Inflammatory macrophage treated with lipopolysaccharide for 4 hours (primary cell): ENCODE results near the gene SP9.
"Not testable (repeated sequence)": the region's sequence is repeated elsewhere in the genome, so short reads cannot be mapped to it uniquely, and the experiment has no call there.

Experiments
- DNase-seq: peaks from one replicate; pipeline ENCODE4 v3.0.0-alpha.2; 2020

The SP9 gene

GRCh38 chr2:174344716-174345461 is 10.1 kb downstream of the SP9 start:
- peak; percentile 50 for DNase-seq

DNA sequence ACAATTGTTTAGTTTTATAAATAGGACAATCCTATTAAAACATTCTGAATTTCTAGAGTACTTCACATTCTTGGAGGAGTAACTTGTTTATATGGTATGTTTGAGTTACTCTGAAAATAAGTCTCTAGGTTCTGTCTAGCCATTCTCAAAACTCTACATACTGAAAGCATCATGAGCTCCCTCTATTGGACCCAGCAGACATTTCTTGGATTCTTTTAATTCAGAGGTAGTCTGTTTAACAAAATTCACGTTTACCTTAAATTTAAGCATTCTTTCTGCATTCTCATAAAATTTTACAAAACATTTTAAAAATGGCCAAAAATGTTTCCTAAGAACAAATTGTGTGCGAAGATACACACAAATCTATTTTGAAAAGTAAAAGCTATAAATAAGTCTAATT is 15.3 kb downstream of the SP9 start:
- no peak for DNase-seq

DNA sequence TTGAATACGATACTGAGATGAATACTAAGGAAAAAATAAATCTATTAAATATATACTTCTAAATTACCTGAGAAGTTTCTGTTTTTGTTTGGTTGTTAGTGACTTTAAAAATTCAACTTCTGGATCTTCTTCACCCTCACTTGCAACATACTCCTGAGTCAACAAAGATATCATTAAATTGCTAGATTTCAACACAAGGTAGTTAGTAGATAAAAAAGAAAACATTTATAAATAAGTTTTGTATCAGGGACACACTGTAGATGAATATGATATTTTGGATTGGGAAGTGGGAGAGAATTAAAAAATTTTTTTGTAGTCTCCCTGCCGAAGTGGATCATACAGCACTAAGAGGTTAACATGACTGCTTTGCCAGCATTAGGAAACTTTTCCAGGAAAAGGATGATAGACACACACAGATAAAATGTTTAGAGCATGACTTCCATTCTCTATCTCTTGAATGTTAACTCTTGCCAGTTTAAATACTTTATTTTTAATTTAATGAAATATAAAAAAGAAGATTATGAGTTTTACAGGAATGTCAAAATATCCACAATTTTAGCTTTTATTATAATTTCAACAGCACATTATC is 15.9 kb downstream of the SP9 start:
- no peak for DNase-seq

GRCh38 chr2:174353004-174353403 is 18.2 kb downstream of the SP9 start:
- no peak for DNase-seq

DNA sequence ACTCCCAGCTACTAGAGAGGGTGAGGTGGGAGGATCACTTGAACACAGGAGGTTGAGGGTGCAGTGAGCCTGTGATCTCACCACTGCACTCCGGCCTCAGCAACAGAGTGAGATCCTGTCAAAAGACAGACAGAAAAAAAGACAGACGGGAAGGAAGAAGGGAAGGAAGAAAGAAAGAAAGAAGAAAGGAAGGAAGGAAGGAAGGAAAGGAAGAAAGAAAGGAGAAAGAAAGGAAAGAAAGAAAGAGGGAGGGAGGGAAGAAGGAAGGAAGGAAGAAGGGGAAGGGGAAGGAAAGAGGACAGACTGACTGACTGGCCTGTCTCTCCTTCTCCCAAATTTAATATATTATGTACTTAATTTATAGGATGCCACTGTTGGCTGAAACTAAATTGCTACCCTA is 21.6 kb downstream of the SP9 start:
- no peak for DNase-seq

- not testable (repeated sequence) for DNase-seq
Observed at GRCh38 chr2:174359663-174360062, 24.9 kb downstream of the SP9 start.

GRCh38 chr2:174362949-174363348 is 28.2 kb downstream of the SP9 start:
- no peak for DNase-seq

DNA sequence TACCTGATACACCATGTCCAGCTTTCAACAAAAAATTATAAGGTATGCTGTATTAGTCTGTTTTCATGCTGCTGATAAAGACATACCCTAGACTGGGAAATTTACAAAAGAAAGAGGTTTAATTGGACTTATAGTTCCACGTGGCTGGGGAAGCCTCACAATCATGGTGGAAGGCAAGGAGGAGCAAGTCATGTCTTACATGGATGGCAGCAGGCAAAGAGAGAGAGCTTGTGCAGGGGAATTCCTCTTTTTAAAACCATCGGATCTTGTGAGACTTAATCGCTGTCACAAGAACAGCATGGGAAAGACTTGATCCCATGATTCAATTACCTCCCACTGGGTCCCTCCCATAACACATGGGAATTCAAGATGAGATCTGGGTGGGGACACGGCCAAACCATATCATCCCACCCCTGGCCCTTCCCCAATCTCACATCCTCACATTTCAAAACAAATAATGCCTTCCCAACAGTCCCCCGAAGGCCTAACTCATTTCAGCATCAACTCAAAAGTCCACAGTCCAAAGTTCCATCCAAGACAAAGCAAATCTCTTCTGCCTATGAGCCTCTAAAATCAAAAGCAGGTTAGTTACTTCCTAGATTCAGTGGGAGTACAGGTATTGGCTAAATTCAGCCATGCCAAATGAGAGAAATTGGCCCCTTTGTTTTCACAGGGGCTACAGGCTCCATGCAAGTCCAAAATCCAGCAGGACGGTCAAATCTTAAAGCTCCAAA is 28.9 kb downstream of the SP9 start:
- peak; percentile 64 for DNase-seq

DNA sequence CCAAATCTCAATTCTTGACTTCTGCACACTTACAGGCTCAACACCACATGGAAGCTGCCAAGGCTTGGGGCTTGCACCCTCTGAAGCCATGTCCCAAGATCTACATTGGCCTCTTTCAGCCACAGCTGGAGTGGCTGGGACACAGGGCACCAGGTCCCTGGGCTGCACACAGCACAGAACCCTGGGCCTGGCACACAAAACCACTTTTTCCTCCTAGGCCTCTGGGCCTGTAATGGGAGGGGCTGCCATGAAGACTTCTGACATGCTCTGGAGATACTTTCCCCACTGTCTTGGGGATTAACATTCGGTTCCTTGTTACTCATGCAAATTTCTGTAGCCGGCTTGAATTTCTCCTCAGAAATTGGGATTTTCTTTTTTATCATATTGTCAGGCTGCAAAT is 29.9 kb downstream of the SP9 start:
- no peak for DNase-seq

DNA sequence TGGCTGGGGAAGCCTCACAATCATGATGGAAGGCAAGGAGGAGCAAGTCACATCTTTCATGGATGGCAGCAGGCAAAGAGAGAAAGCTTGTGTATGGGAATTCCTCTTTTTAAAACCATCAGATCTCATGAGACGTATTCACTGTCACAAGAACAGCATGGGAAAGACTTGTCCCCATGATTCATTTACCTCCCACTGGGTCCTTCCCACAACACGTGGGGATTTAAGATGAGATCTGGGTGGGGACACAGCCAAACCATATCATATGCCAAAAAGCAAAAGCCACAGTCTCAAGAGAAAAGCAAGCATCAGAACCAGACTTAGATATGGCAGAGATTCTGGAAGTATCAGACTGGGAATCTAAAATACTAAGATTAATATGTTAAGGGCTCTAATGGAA is 30.8 kb downstream of the SP9 start:
- peak; percentile 86 for DNase-seq

- DNase-seq, result no peak
Observed at GRCh38 chr2:174368691-174369090, 33.9 kb downstream of the SP9 start.

DNA sequence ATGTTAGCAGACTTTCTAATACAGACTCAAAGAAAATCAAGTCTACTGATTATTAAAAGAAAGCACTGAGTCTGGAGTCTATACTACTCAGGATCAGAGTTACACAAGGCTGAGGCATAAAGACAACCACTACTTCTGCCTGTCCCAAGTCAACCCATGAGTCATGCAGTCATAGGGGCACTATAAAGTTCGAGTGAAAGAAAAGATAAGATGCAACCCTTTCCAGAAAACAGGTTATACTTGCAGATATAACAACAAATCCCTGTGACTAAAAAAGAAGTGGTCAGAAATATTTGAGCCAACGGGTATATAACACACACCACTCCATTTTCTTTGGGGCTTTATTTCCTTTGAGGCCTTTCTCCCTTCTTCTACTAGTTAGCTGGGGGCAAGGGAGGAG is 42.2 kb downstream of the SP9 start:
- peak; percentile 74 for DNase-seq

GRCh38 chr2:174383796-174384195 is 49.0 kb downstream of the SP9 start:
- peak; percentile 90 for DNase-seq

- peak; percentile 79 for DNase-seq
Observed at GRCh38 chr2:174385201-174385600, 50.4 kb downstream of the SP9 start.
